KMS-11 (cell line): ENCODE measurements around the gene GCNT2.
"Not testable (repeated sequence)": the region's sequence is repeated elsewhere in the genome, so short reads cannot be mapped to it uniquely, and the experiment has no call there.

Source experiments
- H2AFZ ChIP-seq: fragments of 200-600 bp; sonication (generic); 2 replicates; pipeline ENCODE4 v1.6.1; 2016; ENCODE audit warnings: antibody characterized with exemption, mixed run types, low read depth
- H3K27ac ChIP-seq: fragments of 200-600 bp; sonication (generic); 2 replicates; pipeline ENCODE4 v1.6.1; 2016; ENCODE audit warnings: mild to moderate bottlenecking, mixed run types
- H3K27me3 ChIP-seq: fragments of 200-600 bp; sonication (generic); 2 replicates; pipeline ENCODE4 v1.6.1; 2017; ENCODE audit warnings: mild to moderate bottlenecking, low read depth, mixed run types, moderate library complexity; ENCODE audit not compliant: insufficient read depth
- H3K36me3 ChIP-seq: fragments of 200-600 bp; sonication (generic); 2 replicates; pipeline ENCODE4 v1.6.1; 2017; ENCODE audit warnings: mild to moderate bottlenecking, mixed run types; ENCODE audit not compliant: insufficient read depth
- H3K4me1 ChIP-seq: fragments of 200-600 bp; sonication (generic); 2 replicates; pipeline ENCODE4 v1.6.1; 2016; ENCODE audit warnings: mild to moderate bottlenecking, low read depth, mixed run types; ENCODE audit not compliant: poor library complexity, severe bottlenecking
- H3K4me2 ChIP-seq: fragments of 200-600 bp; sonication (generic); 2 replicates; pipeline ENCODE4 v1.7.0; 2016; ENCODE audit warnings: mild to moderate bottlenecking, mixed run types
- H3K4me3 ChIP-seq: fragments of 200-600 bp; sonication (generic); IDR thresholded peaks from 2 replicates; pipeline ENCODE4 v1.6.1; 2017; ENCODE audit warnings: low read depth, low read length, mixed read lengths; ENCODE audit not compliant: insufficient read depth
- H3K79me2 ChIP-seq: fragments of 200-600 bp; sonication (generic); 2 replicates; pipeline ENCODE4 v1.6.1; 2016; ENCODE audit warnings: low read depth, mixed run types; ENCODE audit not compliant: insufficient read depth
- H3K9ac ChIP-seq: fragments of 200-600 bp; sonication (generic); 2 replicates; pipeline ENCODE4 v1.6.1; 2016; ENCODE audit warnings: mild to moderate bottlenecking, mixed run types
- H4K20me1 ChIP-seq: fragments of 200-600 bp; sonication (generic); 2 replicates; pipeline ENCODE4 v1.6.1; 2016; ENCODE audit warnings: mild to moderate bottlenecking, mixed run types; ENCODE audit not compliant: insufficient read depth
- CTCF ChIP-seq: fragments of 200-600 bp; sonication (generic); conservative IDR thresholded peaks from 2 replicates; pipeline ENCODE4 v1.6.1; 2017; ENCODE audit warnings: low read depth, mild to moderate bottlenecking, antibody characterized with exemption, low read length, moderate library complexity, mixed read lengths

Gene GCNT2

GRCh38 chr6:10569392-10570127 is 48.4 kb downstream of the GCNT2 start:
- Histone ChIP-seq H3K4me1 (no peaks in the 10 kb centered on the region), H3K27me3 (no peaks in the 10 kb centered on the region), H2AFZ (no peak overlapping the region), H3K4me2 (no peak overlapping the region), H3K79me2 (no peaks in the 10 kb centered on the region), H3K36me3 (no peaks in the 10 kb centered on the region), H3K4me3 (no peak overlapping the region), H3K27ac (no peak overlapping the region), H4K20me1 (no peaks in the 10 kb centered on the region), H3K9ac (no peak overlapping the region)
- no peak for TF ChIP-seq CTCF

- H3K27ac ChIP-seq, H3K27me3 ChIP-seq, H3K4me3 ChIP-seq, H3K36me3 ChIP-seq, H3K4me1 ChIP-seq, H3K9ac ChIP-seq, H3K79me2 ChIP-seq, H3K4me2 ChIP-seq, H2AFZ ChIP-seq, H4K20me1 ChIP-seq: not testable (repeated sequence)
Measured at GRCh38 chr6:10575519-10575918, 54.4 kb downstream of the GCNT2 start.

- H3K4me3 ChIP-seq = no peak overlapping the region
- no peaks in the 10 kb centered on the region for H3K27me3 ChIP-seq
- H3K36me3 ChIP-seq = no peaks in the 10 kb centered on the region
- no peaks in the 10 kb centered on the region for H4K20me1 ChIP-seq
- H2AFZ ChIP-seq = no peak overlapping the region
- H3K27ac ChIP-seq = no peak overlapping the region
- no peaks in the 10 kb centered on the region for H3K4me1 ChIP-seq
- no peak overlapping the region for H3K9ac ChIP-seq
- H3K4me2 ChIP-seq = no peak overlapping the region
- H3K79me2 ChIP-seq = no peaks in the 10 kb centered on the region
- no peak for TF ChIP-seq CTCF
Measured at GRCh38 chr6:10576226-10576625, 55.1 kb downstream of the GCNT2 start.

- Histone ChIP-seq H4K20me1 (no peaks in the 10 kb centered on the region), H3K36me3 (no peaks in the 10 kb centered on the region), H3K4me2 (no peak overlapping the region), H3K27me3 (no peaks in the 10 kb centered on the region), H3K79me2 (no peaks in the 10 kb centered on the region), H2AFZ (no peak overlapping the region), H3K9ac (no peak overlapping the region), H3K4me1 (no peaks in the 10 kb centered on the region), H3K4me3 (no peak overlapping the region), H3K27ac (no peak overlapping the region)
- no peak for TF ChIP-seq CTCF
Measured at GRCh38 chr6:10577112-10577511, 56.0 kb downstream of the GCNT2 start.

GRCh38 chr6:10578723-10579122 is 57.6 kb downstream of the GCNT2 start:
- no peak overlapping the region for H3K9ac ChIP-seq
- H3K27me3 ChIP-seq = no peaks in the 10 kb centered on the region
- H3K4me1 ChIP-seq = no peaks in the 10 kb centered on the region
- H3K36me3 ChIP-seq = no peaks in the 10 kb centered on the region
- TF ChIP-seq CTCF = no peak
- H4K20me1 ChIP-seq = no peaks in the 10 kb centered on the region
- no peak overlapping the region for H3K27ac ChIP-seq
- H3K4me3 ChIP-seq = no peak overlapping the region
- H2AFZ ChIP-seq = no peak overlapping the region
- no peak overlapping the region for H3K4me2 ChIP-seq
- H3K79me2 ChIP-seq = no peaks in the 10 kb centered on the region
